Activated CD4-positive, alpha-beta memory T cell treated with anti-CD3 and anti-CD28 coated beads for 36 hours (primary cell): Measurements from ENCODE around the gene FAM76A. TPM values are rescaled to one million over a fixed set of nuclear protein-coding genes. Genes with fewer than 3 reads are reported as not detected.
A peak's percentile ranks its signal among the peaks of the same experiment; 100 is the strongest.
"Not testable (repeated sequence)": the region's sequence is repeated elsewhere in the genome, so short reads cannot be mapped to it uniquely, and the experiment has no call there.

Experiments used
- CTCF ChIA-PET: fragments of 350-600 bp; sonication (Branson Sonifier 250); formaldehyde crosslinking; loops from one replicate; lab custom pipeline; 2021; ENCODE audit warnings: antibody characterized with exemption, inconsistent platforms; lab: Charles Lee
- POLR2A ChIA-PET: fragments of 350-600 bp; sonication (Branson Sonifier 250); formaldehyde crosslinking; loops from one replicate; lab custom pipeline; 2021; ENCODE audit warnings: antibody characterized with exemption; lab: Charles Lee
- DNase-seq: peaks from one replicate; pipeline ENCODE4 v3.0.0-alpha.2; 2020
- H3K27ac Mint-ChIP-seq: one replicate; pipeline ENCODE4 v1.8.0; 2021; ENCODE audit warnings: mixed read lengths
- H3K27me3 Mint-ChIP-seq: one replicate; pipeline ENCODE4 v1.8.0; 2021; ENCODE audit warnings: mixed read lengths
- H3K36me3 Mint-ChIP-seq: one replicate; pipeline ENCODE4 v1.8.0; 2021; ENCODE audit warnings: mixed read lengths
- H3K4me1 Mint-ChIP-seq: one replicate; pipeline ENCODE4 v1.8.0; 2021; ENCODE audit warnings: low read depth, mixed read lengths
- H3K4me3 Mint-ChIP-seq: one replicate; pipeline ENCODE4 v1.8.0; 2021; ENCODE audit warnings: mild to moderate bottlenecking, mixed read lengths
- H3K9me3 Mint-ChIP-seq: one replicate; pipeline ENCODE4 v1.8.0; 2021; ENCODE audit warnings: mixed read lengths
- intact Hi-C: fragments of 100-400 bp; cut with micrococcal nuclease; formaldehyde crosslinking; loops from one replicate; pipeline ENCODE4 v1.15.1; 2023
- total RNA-seq, 2 experiments: library from RNA; stranded (reverse); gene quantifications; one replicate each; pipeline ENCODE4 v1.2.3, GENCODE V29; 2021

The FAM76A gene
- total RNA-seq, 2 experiments from 2014 or later, result 8.1 to 11.8 TPM

DNA sequence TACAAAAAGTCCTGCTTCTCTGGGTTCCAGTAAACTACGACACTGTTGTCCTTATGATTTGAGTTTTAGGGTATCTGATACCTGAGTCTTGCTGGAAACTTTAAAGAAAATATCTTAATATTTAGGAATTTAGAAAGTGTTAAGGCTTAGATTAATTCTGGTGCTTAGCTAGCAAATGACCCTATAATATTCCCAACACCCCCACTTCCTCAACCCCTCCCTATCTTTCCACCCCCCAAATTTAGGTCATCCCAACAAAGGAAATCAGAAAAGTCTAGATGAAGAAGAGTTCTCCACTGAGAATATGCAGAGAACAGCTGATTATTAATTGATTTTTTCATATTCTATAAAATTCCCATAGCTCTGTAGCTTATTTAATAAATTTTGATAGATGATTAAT, 58.9 kb downstream of the FAM76A start:
- no peaks in the 10 kb centered on the region for H3K9me3 Mint-ChIP-seq
- peaks cover 17% of the 10 kb centered on the region for H3K4me1 Mint-ChIP-seq
- H3K27me3 Mint-ChIP-seq, result no peaks in the 10 kb centered on the region
- peaks cover 7% of the 10 kb centered on the region for H3K36me3 Mint-ChIP-seq
- POLR2A ChIA-PET, result no interaction called here
- H3K4me3 Mint-ChIP-seq, result no peak overlapping the region
- DNase-seq, result no peak
- CTCF ChIA-PET, result interaction anchor here (1.1 kb wide), 1 partner anchor 11 kb away, joined by 3 read pairs; no protein-coding TSS in a partner anchor
- H3K27ac Mint-ChIP-seq, result no peak overlapping the region
- intact Hi-C loops, result no loop called here

GRCh38 chr1:27785781-27786455, 60.2 kb downstream of the FAM76A start:
- H3K27ac Mint-ChIP-seq, result no peak overlapping the region
- POLR2A ChIA-PET, result no interaction called here

DNA sequence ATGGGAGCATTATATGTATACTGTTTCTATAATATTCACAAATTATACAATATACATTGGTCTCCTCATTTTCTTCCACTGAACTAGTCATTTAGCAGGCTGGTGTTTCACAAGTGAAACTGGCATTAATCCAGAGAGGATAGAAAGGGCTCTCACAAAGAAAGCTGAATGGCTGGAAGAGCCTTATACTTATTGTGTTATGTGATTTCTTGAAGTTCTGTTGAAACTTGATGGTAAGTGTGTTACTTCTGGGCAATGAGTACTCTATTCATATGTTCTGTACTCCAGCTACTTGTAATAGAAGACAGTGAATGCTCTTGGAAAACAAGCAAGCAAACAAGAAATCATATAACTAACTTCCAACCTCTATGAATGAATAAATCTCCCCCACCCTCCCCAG, 62.1 kb downstream of the FAM76A start:
- no peak overlapping the region for H3K4me3 Mint-ChIP-seq
- DNase-seq, result no peak
- H3K9me3 Mint-ChIP-seq, result no peaks in the 10 kb centered on the region
- intact Hi-C loops, result no loop called here
- no peak overlapping the region for H3K27ac Mint-ChIP-seq
- H3K36me3 Mint-ChIP-seq, result peaks cover 14% of the 10 kb centered on the region
- H3K27me3 Mint-ChIP-seq, result no peaks in the 10 kb centered on the region
- POLR2A ChIA-PET, result no interaction called here
- CTCF ChIA-PET, result no interaction called here
- peaks cover 16% of the 10 kb centered on the region for H3K4me1 Mint-ChIP-seq

More at GRCh38 chr1:27785781-27786455, 60.2 kb downstream of the FAM76A start:
- CTCF ChIA-PET, result no interaction called here
- H3K4me3 Mint-ChIP-seq, result no peak overlapping the region
- peaks cover 17% of the 10 kb centered on the region for H3K4me1 Mint-ChIP-seq
- intact Hi-C loops, result no loop called here
- no peak for DNase-seq
- H3K27me3 Mint-ChIP-seq, result no peaks in the 10 kb centered on the region
- H3K36me3 Mint-ChIP-seq, result peaks cover 13% of the 10 kb centered on the region
- no peaks in the 10 kb centered on the region for H3K9me3 Mint-ChIP-seq

DNA sequence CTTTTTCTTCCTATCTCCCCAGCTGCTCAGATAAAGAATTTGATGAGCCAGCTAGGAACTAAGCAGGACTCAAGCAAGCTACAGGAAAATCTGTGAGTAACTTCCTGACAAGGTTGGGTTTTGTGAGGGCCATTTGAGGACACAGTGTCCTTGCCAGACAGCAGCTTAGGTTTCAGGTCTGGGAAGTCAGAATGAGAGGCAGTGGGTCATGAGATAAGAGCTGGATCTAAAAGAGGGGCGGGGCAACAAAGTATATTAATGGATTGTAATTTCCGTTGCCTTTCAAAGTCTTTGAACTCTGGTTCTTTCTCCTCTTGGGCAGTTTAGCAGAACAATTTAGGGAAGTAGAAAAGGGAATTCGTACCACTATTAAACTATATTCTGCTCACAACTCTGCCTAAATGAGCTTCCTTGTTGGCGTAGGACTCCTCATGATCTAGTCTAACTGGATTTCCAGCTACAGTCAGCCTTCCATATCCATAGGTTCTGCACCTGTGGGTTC, 63.8 kb downstream of the FAM76A start:
- Mint-ChIP-seq H3K27ac (no peak overlapping the region), H3K9me3 (no peaks in the 10 kb centered on the region), H3K36me3 (peaks cover 20% of the 10 kb centered on the region), H3K4me3 (no peak overlapping the region), H3K4me1 (peaks cover 14% of the 10 kb centered on the region), H3K27me3 (no peaks in the 10 kb centered on the region)
- DNase-seq, result no peak
- ChIA-PET CTCF (interaction anchor here (0.6 kb wide), 1 partner anchor 1332 kb away, joined by 3 read pairs; no protein-coding TSS in a partner anchor), POLR2A (interaction anchor here (0.6 kb wide), 1 partner anchor 41 kb away, joined by 3 read pairs; the partner anchor contains the start of gene PPP1R8)
- intact Hi-C loops, result no loop called here

DNA sequence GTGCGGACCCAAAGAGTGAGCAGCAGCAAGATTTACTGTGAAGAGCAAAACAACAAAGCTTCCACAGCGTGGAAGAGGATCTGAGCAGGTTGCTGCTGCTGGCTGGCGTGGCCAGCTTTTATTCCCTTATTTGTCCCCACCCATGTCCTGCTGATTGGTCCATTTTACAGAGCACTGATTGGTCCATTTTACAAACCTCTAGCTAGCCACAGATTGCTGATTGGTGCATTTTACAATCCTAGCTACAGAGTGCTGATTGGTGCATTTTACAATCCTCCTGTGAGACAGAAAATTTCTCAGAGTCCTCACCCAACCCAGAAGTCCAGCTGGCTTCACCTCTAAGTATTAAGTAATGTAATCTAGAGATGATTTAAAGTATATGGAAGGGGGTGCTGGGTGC, 64.5 kb downstream of the FAM76A start:
- H3K9me3 Mint-ChIP-seq, H3K27ac Mint-ChIP-seq, intact Hi-C loops, H3K4me3 Mint-ChIP-seq, DNase-seq, H3K27me3 Mint-ChIP-seq, CTCF ChIA-PET: not testable (repeated sequence)
- POLR2A ChIA-PET, result interaction anchor here (0.6 kb wide), 1 partner anchor 456 kb away, joined by 3 read pairs; no protein-coding TSS in a partner anchor
- peaks cover 21% of the 10 kb centered on the region for H3K36me3 Mint-ChIP-seq
- peaks cover 14% of the 10 kb centered on the region for H3K4me1 Mint-ChIP-seq

DNA sequence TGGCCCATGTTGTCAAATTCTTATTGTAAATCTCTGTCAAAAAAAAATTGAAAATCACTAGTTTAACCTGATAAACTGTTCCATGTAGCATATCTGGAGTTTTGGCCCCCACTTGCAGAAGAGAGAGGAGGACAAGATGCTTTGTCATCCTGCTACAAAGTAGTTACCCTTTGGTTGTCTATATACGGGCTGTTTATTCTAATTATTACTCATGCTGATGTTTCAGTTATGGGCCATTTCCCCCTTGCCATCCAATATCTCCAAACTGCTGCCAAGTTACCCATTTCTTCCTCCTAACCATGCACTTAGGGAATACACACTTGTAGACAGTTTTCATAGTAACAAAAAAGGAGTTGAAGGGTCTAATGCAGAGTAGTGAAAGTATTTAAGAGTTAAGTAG, 69.8 kb downstream of the FAM76A start:
- Mint-ChIP-seq H3K4me3 (no peak overlapping the region), H3K4me1 (peaks cover 4% of the 10 kb centered on the region), H3K27ac (no peak overlapping the region), H3K9me3 (no peaks in the 10 kb centered on the region), H3K27me3 (no peaks in the 10 kb centered on the region), H3K36me3 (peaks cover 29% of the 10 kb centered on the region)
- intact Hi-C loops, result no loop called here
- ChIA-PET POLR2A (no interaction called here), CTCF (no interaction called here)
- no peak for DNase-seq

DNA sequence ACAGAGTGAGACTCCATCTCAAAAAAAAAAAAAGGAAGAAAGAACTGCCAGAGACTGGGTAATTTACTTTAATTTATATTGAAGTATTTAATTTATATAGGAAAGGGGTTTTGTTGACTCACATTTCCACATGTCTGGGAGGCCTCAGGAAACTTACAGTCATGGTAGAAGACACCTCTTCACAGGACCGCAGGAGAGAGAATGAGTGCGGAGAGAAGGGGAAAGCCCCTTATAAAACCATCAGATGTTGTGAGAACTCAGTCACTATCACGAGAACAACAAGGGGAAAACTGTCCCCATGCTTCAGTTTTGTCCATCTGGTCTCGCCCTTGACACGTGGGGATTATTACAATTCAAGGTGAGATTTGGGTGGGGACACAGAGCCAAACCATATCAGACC, 79.0 kb downstream of the FAM76A start:
- Mint-ChIP-seq H3K9me3 (no peaks in the 10 kb centered on the region), H3K27me3 (no peaks in the 10 kb centered on the region), H3K4me1 (peaks cover 2% of the 10 kb centered on the region), H3K27ac (no peak overlapping the region), H3K4me3 (no peak overlapping the region), H3K36me3 (peaks cover 20% of the 10 kb centered on the region)
- DNase-seq, result peak; percentile 25
- ChIA-PET CTCF (interaction anchor here (0.8 kb wide), 1 partner anchor 46 kb away, joined by 3 read pairs; no protein-coding TSS in a partner anchor), POLR2A (no interaction called here)
- intact Hi-C loops, result no loop called here

GRCh38 chr1:27806758-27807157, 81.0 kb downstream of the FAM76A start:
- CTCF ChIA-PET, result interaction anchor here (0.6 kb wide), 2 partner anchors 137 to 450 kb away, joined by 3 to 5 read pairs; no protein-coding TSS in a partner anchor

DNA sequence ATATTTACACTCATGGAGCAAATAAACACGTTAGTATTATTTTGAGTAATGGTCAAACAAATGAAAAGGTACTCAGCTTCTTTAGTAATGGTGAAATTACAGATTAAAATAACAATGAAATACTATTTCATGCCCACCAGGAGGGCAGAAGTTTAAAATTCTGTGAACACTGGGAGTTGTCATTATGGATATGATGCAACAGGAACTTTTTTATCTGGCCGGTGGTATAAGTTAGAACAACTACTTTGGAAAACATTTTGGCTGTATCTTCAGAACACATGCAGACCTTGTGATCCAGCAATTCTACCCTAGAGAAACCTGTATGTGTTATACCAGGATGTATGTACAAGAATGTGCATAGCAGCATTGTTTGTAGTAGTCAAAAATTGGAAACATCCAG, 81.6 kb downstream of the FAM76A start:
- ChIA-PET POLR2A (no interaction called here), CTCF (no interaction called here)
- no peaks in the 10 kb centered on the region for H3K27me3 Mint-ChIP-seq
- intact Hi-C loops, result no loop called here
- no peaks in the 10 kb centered on the region for H3K9me3 Mint-ChIP-seq
- H3K4me1 Mint-ChIP-seq, result peaks cover 5% of the 10 kb centered on the region
- DNase-seq, result no peak
- no peak overlapping the region for H3K4me3 Mint-ChIP-seq
- peaks cover 18% of the 10 kb centered on the region for H3K36me3 Mint-ChIP-seq
- H3K27ac Mint-ChIP-seq, result no peak overlapping the region

More at GRCh38 chr1:27806758-27807157, 81.0 kb downstream of the FAM76A start:
- Mint-ChIP-seq H3K4me3 (no peak overlapping the region), H3K36me3 (peaks cover 18% of the 10 kb centered on the region), H3K27me3 (no peaks in the 10 kb centered on the region), H3K27ac (no peak overlapping the region), H3K4me1 (peaks cover 2% of the 10 kb centered on the region), H3K9me3 (no peaks in the 10 kb centered on the region)
- no peak for DNase-seq
- intact Hi-C loops, result no loop called here
- POLR2A ChIA-PET, result no interaction called here

DNA sequence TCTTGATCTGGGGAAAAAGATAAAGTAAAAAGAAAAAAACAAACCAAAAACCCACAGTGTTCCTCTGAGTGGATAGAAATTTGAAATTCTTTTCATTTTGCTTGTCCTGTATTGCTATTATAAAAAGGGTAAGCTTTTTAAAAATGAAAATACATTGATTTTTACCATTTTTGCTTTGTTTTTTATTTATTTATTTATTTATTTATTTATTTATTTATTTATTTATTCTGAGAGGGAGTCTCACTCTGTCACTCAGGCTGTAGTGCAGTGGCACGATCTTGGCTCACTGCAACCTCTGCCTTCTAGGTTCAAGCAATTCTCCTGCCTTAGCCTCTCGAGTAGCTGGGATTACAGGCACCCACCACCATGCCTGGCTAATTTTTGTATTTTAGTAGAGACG, 82.4 kb downstream of the FAM76A start:
- intact Hi-C loops, H3K4me3 Mint-ChIP-seq, H3K27ac Mint-ChIP-seq, CTCF ChIA-PET, H3K4me1 Mint-ChIP-seq, H3K27me3 Mint-ChIP-seq, H3K9me3 Mint-ChIP-seq, POLR2A ChIA-PET, DNase-seq: not testable (repeated sequence)
- H3K36me3 Mint-ChIP-seq, result peaks cover 18% of the 10 kb centered on the region

- POLR2A ChIA-PET, result no interaction called here
- DNase-seq, result no peak
Observed at GRCh38 chr1:27809883-27810282, 84.1 kb downstream of the FAM76A start.

DNA sequence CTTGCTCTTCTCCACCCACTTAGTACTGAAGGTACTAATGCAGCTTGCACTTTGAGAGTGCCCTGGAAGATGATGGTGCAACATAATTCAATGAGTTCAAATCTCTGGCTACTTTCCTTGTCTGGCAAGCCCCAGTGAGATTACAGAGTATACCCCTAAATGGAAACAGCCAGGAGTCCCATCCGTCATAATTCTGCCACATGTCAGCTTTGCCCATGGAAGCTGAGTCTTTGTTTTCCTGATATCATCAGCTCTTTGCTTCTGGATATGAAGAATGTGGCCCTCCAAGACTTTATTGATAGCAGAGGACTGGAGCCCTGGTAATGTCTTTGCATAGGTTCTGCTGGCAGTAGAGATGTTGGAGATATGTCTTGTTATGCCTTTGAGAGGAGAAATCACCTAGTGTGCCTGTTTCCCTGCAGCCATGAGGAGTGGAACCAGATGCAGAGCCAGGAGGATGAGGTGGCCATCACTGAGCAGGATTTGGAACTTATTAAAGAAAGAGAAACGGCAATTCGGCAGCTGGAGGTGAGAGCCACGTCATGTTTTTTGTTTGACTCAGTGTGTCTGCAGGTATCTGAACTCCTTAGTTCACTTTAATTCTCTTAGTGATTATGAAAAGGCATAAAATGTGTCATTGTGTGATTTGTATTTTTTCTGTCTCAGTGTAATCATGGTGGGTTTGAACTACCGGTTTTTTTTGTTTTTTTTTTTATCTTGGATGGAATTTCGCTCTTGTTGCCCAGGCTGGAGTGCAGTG, 86.2 kb downstream of the FAM76A start:
- ChIA-PET POLR2A (interaction anchor here (1.3 kb wide), 1 partner anchor 19 kb away, joined by 3 read pairs; the partner anchor contains the start of gene PPP1R8), CTCF (interaction anchor here (1.1 to 1.2 kb wide), 2 partner anchors 38 to 143 kb away, joined by 3 read pairs; no protein-coding TSS in a partner anchor)
- peak overlapping the region; percentile 68 for H3K27ac Mint-ChIP-seq
- no peaks in the 10 kb centered on the region for H3K9me3 Mint-ChIP-seq
- intact Hi-C loops, result no loop called here
- no peaks in the 10 kb centered on the region for H3K27me3 Mint-ChIP-seq
- DNase-seq, result peak; percentile 45
- peaks cover 7% of the 10 kb centered on the region for H3K4me1 Mint-ChIP-seq
- no peak overlapping the region for H3K4me3 Mint-ChIP-seq
- peaks cover 20% of the 10 kb centered on the region for H3K36me3 Mint-ChIP-seq

More at GRCh38 chr1:27809883-27810282, 84.1 kb downstream of the FAM76A start:
- Mint-ChIP-seq H3K9me3 (no peaks in the 10 kb centered on the region), H3K4me1 (peaks cover 7% of the 10 kb centered on the region), H3K27ac (no peak overlapping the region), H3K27me3 (no peaks in the 10 kb centered on the region), H3K36me3 (peaks cover 15% of the 10 kb centered on the region), H3K4me3 (no peak overlapping the region)
- intact Hi-C loops, result no loop called here
- CTCF ChIA-PET, result interaction anchor here (0.6 kb wide), 1 partner anchor 36 kb away, joined by 3 read pairs; no protein-coding TSS in a partner anchor
